ENCODE data around the gene OBSCN.

DNA sequence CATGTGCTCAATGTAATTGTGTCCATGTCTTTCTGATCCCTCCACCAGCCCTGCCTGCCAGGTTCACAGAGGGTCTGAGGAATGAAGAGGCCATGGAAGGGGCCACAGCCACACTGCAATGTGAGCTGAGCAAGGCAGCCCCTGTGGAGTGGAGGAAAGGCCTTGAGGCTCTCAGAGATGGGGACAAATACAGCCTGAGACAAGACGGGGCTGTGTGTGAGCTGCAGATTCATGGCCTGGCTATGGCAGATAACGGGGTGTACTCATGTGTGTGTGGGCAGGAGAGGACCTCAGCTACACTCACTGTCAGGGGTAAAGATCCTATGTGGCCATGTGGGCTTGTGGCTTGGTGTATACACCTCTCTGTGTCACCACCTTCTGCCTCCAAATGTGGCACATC, 91.4 kb downstream of the OBSCN start:
- TF ChIP-seq CREM (IDR thresholded peaks at IDR 0.05; ENCODE audit: low read depth): no peak
- TF ChIP-seq POLR2AphosphoS5 (IDR thresholded peaks at IDR 0.05; ENCODE audit: low read length): no peak
- TF ChIP-seq SP1 (IDR thresholded peaks at IDR 0.05; ENCODE audit: low read depth, low read length): no peak
- TF ChIP-seq, protein P1, sequence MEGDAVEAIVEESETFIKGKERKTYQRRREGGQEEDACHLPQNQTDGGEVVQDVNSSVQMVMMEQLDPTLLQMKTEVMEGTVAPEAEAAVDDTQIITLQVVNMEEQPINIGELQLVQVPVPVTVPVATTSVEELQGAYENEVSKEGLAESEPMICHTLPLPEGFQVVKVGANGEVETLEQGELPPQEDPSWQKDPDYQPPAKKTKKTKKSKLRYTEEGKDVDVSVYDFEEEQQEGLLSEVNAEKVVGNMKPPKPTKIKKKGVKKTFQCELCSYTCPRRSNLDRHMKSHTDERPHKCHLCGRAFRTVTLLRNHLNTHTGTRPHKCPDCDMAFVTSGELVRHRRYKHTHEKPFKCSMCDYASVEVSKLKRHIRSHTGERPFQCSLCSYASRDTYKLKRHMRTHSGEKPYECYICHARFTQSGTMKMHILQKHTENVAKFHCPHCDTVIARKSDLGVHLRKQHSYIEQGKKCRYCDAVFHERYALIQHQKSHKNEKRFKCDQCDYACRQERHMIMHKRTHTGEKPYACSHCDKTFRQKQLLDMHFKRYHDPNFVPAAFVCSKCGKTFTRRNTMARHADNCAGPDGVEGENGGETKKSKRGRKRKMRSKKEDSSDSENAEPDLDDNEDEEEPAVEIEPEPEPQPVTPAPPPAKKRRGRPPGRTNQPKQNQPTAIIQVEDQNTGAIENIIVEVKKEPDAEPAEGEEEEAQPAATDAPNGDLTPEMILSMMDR (IDR thresholded peaks at IDR 0.05 in 2 of 3, conservative IDR thresholded peaks at IDR 0.05 in 1 of 3; ENCODE audit: control insufficient read depth in 2 of 3, extremely low read depth in 1 of 3, insufficient read depth in 1 of 3, low read depth in 3 of 3, low read length in 3 of 3): no peak
